CD4-positive, alpha-beta T cell treated with Interleukin-17A for 4 hours (primary cell): Measurements from ENCODE around the gene GPATCH2L.

Experiments
- DNase-seq: peaks from one replicate; pipeline ENCODE4 v3.0.0-alpha.2; 2020; ENCODE audit warnings: mixed read lengths

GPATCH2L gene

GRCh38 chr14:76151398-76152332 lies at the start of gene GPATCH2L:
Gene GPATCH2L (plus strand): TSS chr14:76151922. CDS start chr14:76154364, 2,442 bp downstream.
- DNase-seq: peak; percentile 96

- DNase-seq: no peak
These were observed 46.8 kb upstream of the GPATCH2L start for GRCh38 chr14:76104802-76105355.

- no peak for DNase-seq
These were observed 45.5 kb upstream of the GPATCH2L start for GRCh38 chr14:76106188-76106587.

- DNase-seq: no peak
These were observed 42.4 kb upstream of the GPATCH2L start for GRCh38 chr14:76109087-76109880.

- no peak for DNase-seq
These were observed 38.7 kb upstream of the GPATCH2L start for GRCh38 chr14:76112889-76113624.

DNA sequence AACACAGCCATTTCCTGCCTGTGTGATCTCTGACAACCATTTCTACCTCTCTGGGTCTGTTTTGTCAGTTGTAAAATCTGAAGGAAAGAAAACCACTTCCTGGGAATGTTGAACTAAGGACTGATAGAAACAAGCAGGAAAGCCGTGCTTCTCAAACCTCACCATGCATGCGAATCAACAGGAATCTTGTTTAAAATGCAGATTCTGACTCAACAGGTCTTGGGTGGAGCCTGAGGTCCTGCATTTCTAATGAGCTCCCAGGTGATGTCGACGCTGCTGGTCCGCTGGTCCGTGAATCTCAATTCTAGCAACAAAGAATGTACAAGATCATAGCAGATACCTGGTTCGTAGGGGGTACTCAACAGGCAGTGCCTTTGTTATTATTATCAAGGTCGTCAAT lies 38.0 kb upstream of the GPATCH2L start:
- DNase-seq: no peak

- DNase-seq: no peak
These were observed 36.7 kb upstream of the GPATCH2L start for GRCh38 chr14:76115010-76115422.

DNA sequence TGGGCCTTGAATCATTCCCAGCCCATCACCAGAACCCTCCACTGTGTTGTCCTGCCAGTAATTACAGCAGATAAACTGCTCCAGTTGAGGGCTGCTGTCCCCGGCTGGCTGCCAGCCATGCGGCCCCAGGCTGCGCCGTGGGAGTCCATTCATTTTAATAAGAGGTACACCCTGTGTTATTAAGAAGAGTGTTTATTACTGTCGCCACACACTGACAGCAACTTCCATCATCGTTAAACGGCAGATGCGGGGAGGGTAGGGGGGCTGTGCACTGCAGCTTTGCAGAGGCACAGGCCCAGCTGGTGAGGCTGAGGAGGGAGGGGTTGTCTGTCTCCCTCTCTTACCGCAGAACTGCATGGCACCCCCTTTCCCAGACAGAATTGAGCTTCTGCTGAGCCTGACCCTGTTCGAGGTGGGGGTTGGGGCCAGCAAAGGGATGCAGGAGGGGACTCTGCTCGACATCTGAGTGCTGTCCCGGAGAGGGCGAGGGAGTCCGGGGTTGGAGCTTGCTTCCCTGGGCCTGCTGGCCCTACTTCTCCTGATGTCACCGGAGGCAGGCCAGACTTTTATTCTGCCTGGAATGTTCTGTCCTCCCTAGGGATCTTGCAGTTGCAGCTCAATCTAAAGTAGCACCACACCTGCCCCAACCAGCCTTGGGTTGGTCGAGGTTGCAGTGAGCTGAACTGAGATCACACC lies 33.8 kb upstream of the GPATCH2L start:
- DNase-seq: no peak

GRCh38 chr14:76118594-76118993 lies 33.1 kb upstream of the GPATCH2L start:
- no peak for DNase-seq

DNA sequence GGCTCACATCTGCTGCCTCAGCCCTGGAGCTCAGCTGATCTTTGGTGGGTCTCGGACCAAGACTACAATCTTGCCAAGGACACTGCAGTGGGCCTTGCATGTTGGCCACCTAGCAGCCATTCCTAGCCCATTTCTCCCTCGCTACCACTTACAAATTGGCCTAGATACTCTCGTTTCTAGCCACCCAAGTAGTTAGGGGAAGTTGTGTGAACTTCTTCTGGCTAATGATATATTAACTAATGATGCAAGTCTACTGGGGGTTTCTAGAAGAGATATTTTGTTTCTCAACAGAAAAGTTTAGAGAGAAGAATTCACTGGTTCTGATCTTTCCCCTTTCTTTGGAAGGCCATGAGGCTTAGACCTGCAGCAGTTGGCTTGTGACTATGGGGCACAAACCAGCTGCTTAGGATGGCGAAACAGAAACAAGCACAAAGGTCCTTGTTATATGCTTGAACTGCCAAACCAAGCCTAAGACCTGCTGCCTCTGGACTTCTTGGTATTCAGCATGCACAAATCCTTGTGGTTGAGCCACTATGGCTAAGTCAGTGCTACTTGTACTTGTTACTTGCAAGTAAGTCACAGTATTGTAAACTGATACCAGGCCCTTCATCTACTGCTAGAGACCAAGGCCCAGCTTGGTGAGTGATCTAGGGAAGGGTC lies 30.5 kb upstream of the GPATCH2L start:
- DNase-seq: no peak

DNA sequence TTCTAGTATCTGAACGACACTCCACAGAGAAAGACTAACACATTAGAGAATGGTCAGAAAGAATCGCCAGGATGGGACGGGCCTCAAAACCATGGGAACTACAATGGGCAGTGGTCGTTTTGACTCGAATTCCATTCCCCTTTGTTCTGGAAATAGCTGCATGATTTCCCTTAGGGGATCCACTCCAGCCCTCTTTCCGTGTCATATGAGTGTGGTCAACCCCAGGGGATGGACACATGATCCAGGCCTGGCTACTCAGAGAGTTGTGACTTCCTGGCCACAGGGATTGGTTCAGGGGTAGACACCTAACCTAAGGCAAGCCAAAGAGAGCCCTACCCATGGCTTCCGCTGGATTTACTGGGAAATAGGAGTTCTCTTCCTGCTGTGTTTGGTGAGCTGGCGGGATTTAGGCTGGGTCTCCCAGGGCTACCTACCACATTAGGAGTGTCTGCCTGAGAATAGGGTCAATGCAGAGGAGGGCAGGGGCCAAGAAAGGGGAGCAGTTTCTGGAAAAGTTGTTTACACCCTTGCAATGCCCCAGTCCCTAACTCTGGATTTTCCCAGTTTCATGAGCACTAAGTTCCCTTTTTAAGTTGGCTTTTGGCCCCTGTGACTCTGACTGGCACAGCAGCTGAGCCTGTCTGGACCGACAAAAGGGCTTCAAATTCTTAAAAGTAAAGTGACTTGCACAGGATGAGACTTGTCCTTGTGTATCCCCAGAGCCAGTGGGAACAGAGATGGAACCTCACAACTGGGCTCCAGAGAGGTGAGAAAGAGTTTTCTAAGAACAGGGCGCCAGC lies 28.1 kb upstream of the GPATCH2L start:
- no peak for DNase-seq

- DNase-seq: no peak
These were observed 26.2 kb upstream of the GPATCH2L start for GRCh38 chr14:76125511-76125910.

DNA sequence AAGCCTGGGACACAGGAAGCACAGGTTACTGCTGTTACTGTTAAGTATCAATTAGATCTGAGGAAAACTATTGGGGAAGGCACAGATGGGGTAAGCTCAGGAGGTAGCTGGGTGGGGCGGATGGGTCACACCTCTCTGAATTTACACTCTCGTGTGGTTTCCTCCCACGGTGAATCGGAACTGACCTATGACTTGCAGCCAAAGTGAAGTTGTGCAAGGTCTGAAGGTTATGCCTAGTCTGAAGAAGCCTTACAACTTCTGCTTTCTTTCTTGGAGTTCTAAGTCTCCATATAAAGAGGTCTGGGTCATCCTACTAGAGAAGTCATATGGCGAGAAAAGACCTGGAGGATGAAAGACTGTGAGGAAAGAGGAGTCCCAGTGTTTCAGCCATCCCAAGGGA lies 25.6 kb upstream of the GPATCH2L start:
- DNase-seq: no peak

GRCh38 chr14:76129851-76130576 lies 21.7 kb upstream of the GPATCH2L start:
- no peak for DNase-seq

- no peak for DNase-seq
These were observed 20.4 kb upstream of the GPATCH2L start for GRCh38 chr14:76131071-76131965.

DNA sequence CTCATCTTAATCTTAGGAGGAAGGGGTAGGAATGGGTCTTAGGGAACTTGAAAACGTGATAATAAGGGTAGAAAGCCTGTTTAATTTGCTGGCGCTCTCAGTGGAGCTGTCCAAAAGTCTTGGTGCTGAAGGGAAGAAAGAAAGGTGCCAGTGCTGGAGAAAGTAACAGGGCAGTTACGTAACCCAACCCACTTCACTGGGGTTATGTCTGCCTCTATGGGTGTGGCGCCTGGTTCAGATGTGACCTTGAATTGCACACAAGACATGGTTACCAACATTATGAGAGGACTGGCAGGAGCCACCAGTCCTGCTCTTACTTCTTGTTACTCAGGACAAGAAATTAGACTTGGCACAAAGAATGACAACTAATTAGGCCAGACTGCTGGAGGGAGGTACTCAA lies 18.6 kb upstream of the GPATCH2L start:
- no peak for DNase-seq

DNA sequence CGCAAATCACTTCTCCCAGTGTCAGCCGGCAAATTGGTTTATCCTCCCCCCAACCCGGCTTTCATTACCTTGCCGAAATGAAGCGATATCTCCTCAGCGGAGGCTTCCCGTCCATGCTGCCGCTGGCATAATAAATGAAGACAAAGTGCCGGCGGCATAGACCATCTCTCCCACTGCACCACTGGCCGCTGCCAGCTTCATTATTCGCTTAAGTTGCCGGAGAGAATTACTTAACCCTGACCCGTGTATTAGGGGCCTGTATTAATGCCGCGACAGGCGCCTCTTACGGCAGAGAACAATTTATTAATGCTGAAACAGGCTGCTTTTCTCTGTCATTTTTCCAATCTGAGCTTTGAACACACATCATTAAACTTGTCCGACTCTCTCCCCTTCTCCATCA lies 17.5 kb upstream of the GPATCH2L start:
- no peak for DNase-seq

GRCh38 chr14:76135722-76136121 lies 16.0 kb upstream of the GPATCH2L start:
- DNase-seq: no peak
